GM19397 (cell line): ENCODE results near the gene ZC3H18.
"Not testable (repeated sequence)": the region's sequence is repeated elsewhere in the genome, so short reads cannot be mapped to it uniquely, and the experiment has no call there.

Experiments used
- ATAC-seq: cut with Tn5 transposase; IDR thresholded peaks from one replicate; pipeline ENCODE4 v1.9.1; 2021; ENCODE audit warnings: mild to moderate bottlenecking, moderate library complexity; ENCODE audit not compliant: unreplicated experiment

Gene ZC3H18

GRCh38 chr16:88600539-88600896, 30.3 kb downstream of the ZC3H18 start:
- no peak for ATAC-seq

DNA sequence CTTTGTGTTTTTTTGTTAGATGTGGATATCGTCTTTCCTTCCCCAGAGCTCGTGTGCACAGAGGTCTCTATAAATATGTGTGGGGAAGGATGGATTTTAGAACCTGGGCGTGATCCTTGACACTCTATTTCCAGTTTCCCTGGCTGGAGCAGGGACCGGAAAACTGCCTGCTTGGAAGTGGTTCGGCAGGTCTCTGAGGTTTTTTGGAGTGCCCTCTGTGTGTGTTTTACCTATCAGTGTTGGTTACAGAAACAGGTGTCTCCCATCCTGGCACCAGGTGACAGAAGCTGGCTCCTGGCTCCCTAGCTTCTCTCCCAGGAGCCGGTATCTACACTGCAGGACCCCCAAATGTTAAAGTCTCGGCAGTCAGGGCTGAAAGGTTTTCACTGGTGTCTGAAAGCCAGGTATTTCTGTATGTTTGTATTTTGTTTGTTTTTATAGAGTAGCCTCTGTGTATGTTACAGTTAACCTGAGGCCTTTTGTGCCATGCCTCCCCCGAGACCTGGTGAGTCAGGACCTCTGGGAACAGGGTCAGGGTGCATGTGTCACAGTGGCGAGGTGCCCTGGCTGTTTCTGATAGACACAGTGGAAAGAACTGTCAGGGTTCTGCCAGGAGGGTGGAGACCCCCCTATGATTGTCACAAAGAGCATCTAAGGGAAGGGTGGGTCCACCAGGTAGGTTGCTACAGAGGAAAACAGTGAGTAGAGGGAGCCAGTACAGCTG, 31.3 kb downstream of the ZC3H18 start:
- no peak for ATAC-seq

DNA sequence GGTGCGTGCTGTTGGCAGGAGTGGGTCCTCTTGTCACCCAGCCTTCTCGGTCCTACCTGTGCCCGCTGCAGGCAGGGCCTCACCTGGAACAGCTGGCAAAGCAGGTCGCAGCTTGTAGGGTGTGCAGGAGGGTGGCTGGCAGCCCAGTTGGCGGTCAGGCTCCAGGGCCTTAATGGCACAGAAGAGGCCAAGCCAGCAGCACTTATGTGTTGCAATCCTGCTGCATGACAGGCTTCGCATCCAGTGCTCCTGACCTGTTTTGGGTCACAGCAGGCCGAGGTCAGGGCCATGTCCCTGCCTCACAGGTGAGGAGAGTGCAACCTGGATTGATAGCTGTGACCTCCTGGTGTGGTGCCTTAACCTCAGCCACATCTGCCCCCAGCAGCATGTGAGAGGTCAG, 31.9 kb downstream of the ZC3H18 start:
- no peak for ATAC-seq

DNA sequence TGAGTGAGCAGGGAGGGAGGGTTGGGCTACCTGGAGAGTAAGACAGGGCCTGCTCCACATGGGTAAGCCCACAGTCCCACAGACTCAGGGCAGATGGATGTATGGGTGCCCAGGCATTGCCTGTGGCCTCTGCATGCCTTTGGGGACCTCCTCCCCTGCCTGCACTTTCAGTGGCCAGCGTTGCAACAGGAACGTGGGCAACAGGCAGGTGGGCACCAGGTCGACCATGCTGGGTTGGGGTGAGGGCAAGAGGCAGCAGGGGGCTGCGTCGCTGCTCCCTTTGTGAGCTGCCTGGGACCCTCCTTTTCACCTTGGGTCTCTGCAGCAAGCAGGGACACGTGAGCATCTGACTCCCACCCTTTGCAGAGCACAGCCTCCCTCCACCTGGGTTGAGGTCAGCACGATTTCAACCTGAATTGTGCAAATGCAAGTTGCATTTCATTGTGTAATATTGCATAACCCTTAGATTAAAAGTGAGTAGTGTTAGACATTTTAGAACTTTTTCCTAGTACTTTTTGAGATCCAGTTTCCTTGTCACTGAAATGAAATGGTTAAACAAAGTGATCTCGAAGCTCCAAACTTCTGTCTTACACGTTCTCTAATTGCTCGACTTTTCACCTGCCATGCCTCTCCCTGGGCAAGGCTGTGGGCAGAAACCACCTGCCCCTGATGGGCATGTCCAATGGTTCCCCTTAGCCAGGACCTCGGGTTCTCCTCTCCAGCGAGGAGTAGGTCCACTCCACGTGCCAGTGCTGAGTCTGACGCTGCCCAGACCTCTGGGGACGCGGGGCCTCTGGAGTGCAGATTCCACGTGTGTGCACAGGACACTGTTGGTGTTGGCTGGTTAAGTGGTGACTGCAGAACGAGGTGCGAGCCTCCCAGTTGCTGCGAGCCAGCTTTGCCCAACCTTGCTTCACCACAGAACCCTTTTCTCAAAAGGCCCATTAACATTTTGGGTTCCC, 35.3 kb downstream of the ZC3H18 start:
- ATAC-seq: no peak

GRCh38 chr16:88606148-88606757, 36.0 kb downstream of the ZC3H18 start:
- no peak for ATAC-seq

DNA sequence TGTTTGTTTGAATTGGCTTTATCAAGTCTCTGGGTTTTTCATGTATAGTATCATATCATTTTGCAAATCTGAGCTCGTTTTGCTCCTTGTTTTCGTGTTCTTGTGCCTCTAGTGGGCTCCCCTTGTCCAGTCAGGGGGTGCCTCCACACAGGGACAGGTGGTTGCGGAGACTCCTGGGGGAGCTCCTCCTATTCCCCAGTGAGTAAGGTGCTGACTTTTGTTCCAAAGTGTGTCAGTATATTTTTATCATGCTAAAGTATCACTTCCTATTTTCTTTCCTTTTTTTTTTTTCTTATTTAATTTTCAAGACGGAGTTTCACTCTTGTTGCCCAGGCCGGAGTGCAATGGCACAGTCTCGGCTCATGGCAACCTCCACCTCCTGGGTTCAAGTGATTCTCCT, 37.9 kb downstream of the ZC3H18 start:
- no peak for ATAC-seq

GRCh38 chr16:88609426-88609825, 39.2 kb downstream of the ZC3H18 start:
- ATAC-seq: not testable (repeated sequence)

- no peak for ATAC-seq
Observed at GRCh38 chr16:88610080-88610479, 39.9 kb downstream of the ZC3H18 start.

GRCh38 chr16:88610909-88611812, 41.0 kb downstream of the ZC3H18 start:
- ATAC-seq: no peak

GRCh38 chr16:88613293-88613692, 43.1 kb downstream of the ZC3H18 start:
- no peak for ATAC-seq

DNA sequence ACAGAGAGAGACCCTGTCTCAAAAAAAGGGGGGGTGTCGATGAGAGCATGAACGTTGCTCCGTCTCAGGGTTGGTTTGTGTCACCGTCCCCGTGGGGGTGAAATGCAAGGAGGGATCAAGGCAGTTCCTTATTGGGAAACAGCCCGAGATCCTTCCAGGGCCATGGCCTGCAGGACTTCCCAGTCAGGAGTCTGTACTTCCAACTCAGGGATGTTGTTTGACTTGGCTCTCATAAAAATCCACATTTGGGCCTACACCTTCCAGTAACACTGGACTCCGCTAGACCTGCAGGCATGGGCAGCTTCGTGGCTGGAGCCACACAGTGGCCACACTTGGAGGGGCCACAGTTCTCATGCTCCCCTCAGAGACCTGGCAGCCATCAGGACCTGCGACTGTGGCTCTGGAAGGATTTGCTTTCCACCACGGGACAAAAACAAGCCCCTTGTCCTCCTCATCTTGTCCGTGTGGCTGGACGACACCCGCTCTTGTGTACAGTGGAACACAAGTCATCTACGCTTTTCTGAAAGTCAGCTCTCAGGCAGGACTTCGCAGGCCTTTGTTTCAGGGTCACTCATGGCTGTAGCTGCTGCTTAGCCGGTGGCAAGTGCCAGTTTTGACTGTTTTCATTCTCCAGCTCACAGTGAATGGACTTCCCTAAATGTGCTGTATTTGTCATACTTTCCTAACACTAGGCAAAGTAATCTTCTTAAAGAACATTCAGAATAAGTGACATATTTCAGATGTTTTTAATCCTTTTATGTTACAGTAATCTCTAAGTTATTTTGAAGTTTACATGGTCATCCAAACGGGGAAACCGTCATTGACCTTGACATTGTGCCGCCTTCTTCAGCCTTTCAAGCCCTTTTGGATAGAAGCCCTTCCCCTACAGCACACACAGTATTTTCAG, 44.0 kb downstream of the ZC3H18 start:
- ATAC-seq: no peak

- no peak for ATAC-seq
Observed at GRCh38 chr16:88614818-88615580, 44.8 kb downstream of the ZC3H18 start.

- ATAC-seq: no peak
Observed at GRCh38 chr16:88616320-88616719, 46.1 kb downstream of the ZC3H18 start.

GRCh38 chr16:88616736-88617135, 46.5 kb downstream of the ZC3H18 start:
- no peak for ATAC-seq

DNA sequence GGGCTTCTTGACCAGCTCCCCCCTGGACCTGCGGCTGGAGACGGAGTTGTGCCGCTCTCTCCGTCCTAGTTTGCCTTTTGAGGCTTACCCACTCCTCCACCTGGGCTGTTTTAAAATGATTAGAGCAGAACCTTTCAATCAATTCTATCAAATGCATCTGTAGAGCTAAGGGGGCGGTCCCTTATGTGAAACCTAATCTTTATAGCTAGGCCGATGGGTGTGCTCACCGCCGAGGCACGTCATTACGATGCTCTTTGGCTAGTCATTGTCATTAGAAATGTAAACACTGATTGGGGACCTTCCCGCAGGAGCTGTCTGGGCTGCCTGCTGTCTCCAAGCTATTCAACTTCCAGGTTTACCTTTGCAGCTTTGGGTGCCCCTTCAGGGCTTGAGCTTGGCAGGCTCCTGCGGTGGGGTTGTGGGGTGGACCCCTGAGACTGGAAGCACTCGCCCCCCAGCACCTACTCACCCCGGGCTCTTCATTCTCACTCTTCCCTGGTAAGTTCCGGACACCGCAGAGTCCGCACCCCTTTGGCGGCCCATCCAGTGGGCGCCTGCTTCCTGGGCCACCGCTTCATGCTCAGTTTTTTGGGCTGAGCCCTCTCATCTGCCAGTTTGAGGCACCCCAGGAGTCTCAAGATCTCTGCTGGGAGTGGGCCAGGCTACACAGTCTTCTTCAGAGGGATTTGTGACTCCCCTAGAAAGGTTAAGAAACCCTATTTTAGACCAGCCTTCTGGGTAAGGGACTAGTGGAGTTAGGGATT, 47.2 kb downstream of the ZC3H18 start:
- ATAC-seq: no peak

DNA sequence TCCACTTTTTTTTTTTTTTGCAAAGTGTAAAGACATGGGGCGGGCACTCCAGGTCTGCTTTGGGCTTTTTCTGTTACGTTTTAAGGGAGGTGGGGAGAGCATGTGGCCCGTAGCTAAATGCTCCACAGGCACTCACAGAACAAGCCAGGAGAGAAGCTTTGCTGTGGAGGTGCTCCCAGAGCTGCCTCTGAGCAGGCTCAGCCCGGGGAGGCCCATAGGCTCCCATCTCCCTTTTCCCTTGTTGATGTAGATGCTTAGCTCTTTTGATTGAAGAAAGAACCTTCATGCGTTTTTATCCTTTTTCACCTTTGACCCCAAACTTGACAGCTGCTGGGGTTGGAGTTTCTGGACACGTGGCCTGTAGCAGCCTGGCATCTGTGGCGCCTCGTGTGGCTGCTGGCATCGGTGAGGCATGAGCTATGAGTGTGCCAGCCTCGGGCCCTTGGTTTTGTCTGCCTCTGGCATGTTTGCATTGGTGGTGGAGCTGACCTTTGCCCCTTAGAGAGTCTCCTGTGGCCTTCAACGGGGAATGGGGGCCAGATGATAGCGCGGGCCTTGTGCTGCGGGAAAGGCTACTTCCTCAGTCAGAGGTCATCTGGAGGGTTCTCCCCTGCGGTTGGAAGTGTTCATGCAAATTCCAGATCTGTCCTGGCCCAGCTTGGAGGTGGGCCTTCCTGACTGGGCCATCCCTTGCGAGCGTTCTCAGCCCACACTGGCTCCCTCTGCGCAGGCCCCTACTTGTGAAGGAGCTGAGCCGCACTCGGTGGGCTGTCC, 48.2 kb downstream of the ZC3H18 start:
- no peak for ATAC-seq

- ATAC-seq: no peak
Observed at GRCh38 chr16:88618956-88619667, 48.9 kb downstream of the ZC3H18 start.
